OCI-M1 (cell line): ENCODE results near the gene PDE9A.
"Not testable (repeated sequence)": the region's sequence is repeated elsewhere in the genome, so short reads cannot be mapped to it uniquely, and the experiment has no call there.

Experiments
- DNase-seq: peaks from one replicate; lab custom pipeline; 2025; lab: John Stamatoyannopoulos, UW

PDE9A gene

GRCh38 chr21:42653231-42654061, at the start of gene PDE9A:
TSS of gene PDE9A (plus strand) at chr21:42653621. CDS start at chr21:42653815, 194 bp downstream.
- no peak for DNase-seq

GRCh38 chr21:42607102-42607501, 46.3 kb upstream of the PDE9A start:
- no peak for DNase-seq

GRCh38 chr21:42607525-42608102, 45.8 kb upstream of the PDE9A start:
- DNase-seq = no peak

- DNase-seq = peak; percentile 50
Measured at GRCh38 chr21:42608446-42608845, 45.0 kb upstream of the PDE9A start.

- peak; percentile 48 for DNase-seq
Measured at GRCh38 chr21:42609811-42610210, 43.6 kb upstream of the PDE9A start.

- no peak for DNase-seq
Measured at GRCh38 chr21:42611852-42612251, 41.6 kb upstream of the PDE9A start.

GRCh38 chr21:42612390-42612789, 41.0 kb upstream of the PDE9A start:
- no peak for DNase-seq

GRCh38 chr21:42613756-42614155, 39.7 kb upstream of the PDE9A start:
- no peak for DNase-seq

- peak; percentile 83 for DNase-seq
Measured at GRCh38 chr21:42614396-42614795, 39.0 kb upstream of the PDE9A start.

- DNase-seq = peak; percentile 82
Measured at GRCh38 chr21:42614811-42615351, 38.5 kb upstream of the PDE9A start.

- not testable (repeated sequence) for DNase-seq
Measured at GRCh38 chr21:42615377-42615776, 38.0 kb upstream of the PDE9A start.

GRCh38 chr21:42615924-42616323, 37.5 kb upstream of the PDE9A start:
- no peak for DNase-seq

GRCh38 chr21:42616446-42616845, 37.0 kb upstream of the PDE9A start:
- DNase-seq = no peak

GRCh38 chr21:42616941-42617340, 36.5 kb upstream of the PDE9A start:
- DNase-seq = no peak

- no peak for DNase-seq
Measured at GRCh38 chr21:42617486-42617885, 35.9 kb upstream of the PDE9A start.

GRCh38 chr21:42618707-42619102, 34.7 kb upstream of the PDE9A start:
- no peak for DNase-seq

- DNase-seq = no peak
Measured at GRCh38 chr21:42619166-42619565, 34.3 kb upstream of the PDE9A start.

GRCh38 chr21:42619841-42620240, 33.6 kb upstream of the PDE9A start:
- no peak for DNase-seq

GRCh38 chr21:42621166-42621818, 32.1 kb upstream of the PDE9A start:
- DNase-seq = no peak

GRCh38 chr21:42621819-42622177, 31.6 kb upstream of the PDE9A start:
- no peak for DNase-seq

- DNase-seq = no peak
Measured at GRCh38 chr21:42622284-42622683, 31.1 kb upstream of the PDE9A start.

GRCh38 chr21:42623694-42624093, 29.7 kb upstream of the PDE9A start:
- DNase-seq = no peak
